GM18951 (cell line): Measurements from ENCODE around the gene LRRC28.

Experiments used
- POLR2A ChIP-seq: IDR thresholded peaks from 4 replicates; pipeline ENCODE4 v1.6.1; 2011; ENCODE audit warnings: mild to moderate bottlenecking; ENCODE audit not compliant: insufficient read length, insufficient read depth; ENCODE audit errors: extremely low read depth
- in situ Hi-C: fragments of 300-500 bp; cut with MboI; formaldehyde crosslinking; loops from one replicate; pipeline ENCODE4 v1.12.0; 2022; ENCODE audit warnings: low sequenced_read_pairs, mixed read lengths, inconsistent platforms; ENCODE audit not compliant: unreplicated experiment

LRRC28 gene

DNA sequence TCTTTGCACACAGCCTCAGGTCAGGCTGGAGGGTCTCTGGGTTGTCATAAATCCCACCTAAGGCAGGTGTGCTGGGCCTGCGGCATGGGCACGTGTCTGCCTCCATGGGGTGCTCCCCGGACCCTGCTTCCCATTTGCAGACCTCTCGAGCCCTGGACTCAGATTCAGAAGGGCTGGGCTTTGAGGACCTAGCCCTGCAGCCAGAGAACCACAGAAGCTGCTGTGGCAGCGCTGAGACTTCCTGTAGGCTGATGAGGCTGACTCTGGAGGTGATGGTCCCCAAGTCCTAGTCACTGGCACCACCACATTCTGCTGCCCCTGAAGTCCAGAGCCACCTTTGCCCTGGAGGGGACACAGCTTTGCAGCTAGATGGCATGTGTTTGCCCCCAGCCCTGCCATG lies 156.4 kb downstream of the LRRC28 start:
- TF ChIP-seq POLR2A: no peak
- in situ Hi-C loops: no loop called here

DNA sequence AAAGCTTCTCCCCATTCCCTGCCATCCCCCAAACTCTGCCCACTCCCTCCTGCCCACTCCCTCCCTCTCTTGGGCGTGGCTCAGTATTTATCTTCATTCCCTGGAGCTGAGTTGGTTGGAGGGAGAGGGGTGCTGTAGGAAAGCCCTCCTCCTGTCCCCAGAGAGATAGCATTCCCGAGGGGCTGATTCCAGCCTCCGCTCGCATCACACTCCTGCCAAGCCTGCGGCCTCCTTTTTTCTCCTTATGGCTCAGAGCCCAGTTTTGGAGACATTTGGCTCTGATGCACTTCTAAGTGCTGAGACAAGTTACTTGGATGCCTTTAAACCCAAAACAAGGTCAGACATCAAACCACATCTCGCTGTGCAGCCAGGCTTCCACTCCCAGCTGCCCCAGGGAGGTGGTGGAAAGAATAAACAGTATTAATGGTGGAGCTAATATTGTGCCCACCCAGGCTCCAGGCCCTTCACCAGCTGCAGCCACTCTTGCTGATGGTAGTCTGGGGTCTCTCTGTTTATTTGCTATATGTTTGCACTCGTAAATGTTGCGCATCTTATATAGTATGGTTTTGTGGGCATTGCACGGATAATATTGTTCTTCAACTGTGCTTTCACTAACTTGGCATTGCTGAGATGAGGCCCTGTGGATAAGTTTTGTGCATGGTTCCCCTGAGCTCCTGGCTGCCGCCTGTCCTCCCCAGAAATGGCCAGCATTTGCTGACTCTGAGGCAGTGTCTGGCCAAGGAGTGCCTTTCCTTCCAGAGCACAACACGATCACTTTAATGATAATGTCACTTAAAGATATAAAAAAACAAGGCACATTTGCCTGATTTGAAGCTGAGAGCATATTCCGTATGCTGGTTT lies 157.2 kb downstream of the LRRC28 start:
- TF ChIP-seq POLR2A: no peak
- in situ Hi-C loops: no loop called here

DNA sequence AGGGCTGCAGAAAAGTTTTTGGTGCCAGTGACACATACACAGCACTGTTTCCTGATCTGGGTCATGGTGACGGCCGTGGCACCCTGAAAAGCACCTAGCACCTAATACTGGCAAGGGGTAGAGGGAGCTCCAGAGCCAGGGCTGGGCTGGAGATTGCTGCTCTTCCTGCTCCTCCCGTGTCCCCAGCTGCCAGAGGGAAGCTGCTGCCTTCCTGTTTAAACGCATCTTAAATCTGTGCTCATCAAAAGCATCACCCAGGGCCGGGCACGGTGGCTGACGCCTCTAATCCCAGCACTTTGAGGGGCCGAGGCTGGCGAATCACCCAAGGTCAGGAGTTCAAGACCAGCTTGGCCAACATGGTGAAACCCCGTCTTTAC lies 157.8 kb downstream of the LRRC28 start:
- in situ Hi-C loops: no loop called here
- TF ChIP-seq POLR2A: no peak

DNA sequence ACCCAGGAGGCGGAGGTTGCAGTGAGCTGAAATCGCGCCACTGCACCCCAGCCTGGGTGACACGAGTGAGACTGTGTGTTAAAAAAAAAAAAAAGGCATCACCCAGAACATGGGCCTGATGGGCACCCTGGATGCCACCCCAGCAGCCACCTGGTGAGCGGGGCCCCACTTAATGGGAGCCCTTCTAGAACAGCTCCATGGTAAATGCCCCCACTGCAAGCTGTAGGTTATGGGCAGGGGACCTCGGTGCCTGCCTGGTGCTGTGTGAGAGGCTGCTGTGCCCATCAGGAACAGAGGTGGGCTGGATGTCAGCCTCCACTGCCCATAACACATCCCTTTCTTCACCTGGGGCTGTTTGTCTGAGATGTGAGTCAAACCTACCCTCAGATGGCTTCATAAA lies 158.3 kb downstream of the LRRC28 start:
- in situ Hi-C loops: no loop called here
- no peak for TF ChIP-seq POLR2A

DNA sequence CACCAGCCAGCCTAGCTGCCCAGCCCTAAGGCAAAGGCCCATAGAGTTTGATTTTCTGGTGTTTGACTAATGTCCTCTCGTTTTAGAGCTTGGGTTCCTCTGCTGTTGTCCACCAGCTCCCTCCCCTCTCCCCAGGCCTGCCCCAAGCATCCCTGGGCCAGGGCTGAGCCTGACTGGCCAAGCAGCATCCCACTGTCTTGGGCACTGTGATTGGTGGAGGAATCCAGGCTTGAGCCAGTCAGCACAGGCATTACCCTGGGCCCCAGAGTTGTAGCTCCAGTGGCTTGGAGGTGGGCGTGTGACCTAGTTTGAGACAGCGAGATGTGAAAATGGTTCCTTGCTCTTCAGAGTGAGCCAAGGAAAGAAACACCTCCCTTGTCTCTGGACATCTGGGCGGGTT lies 159.2 kb downstream of the LRRC28 start:
- TF ChIP-seq POLR2A: no peak
- in situ Hi-C loops: no loop called here

DNA sequence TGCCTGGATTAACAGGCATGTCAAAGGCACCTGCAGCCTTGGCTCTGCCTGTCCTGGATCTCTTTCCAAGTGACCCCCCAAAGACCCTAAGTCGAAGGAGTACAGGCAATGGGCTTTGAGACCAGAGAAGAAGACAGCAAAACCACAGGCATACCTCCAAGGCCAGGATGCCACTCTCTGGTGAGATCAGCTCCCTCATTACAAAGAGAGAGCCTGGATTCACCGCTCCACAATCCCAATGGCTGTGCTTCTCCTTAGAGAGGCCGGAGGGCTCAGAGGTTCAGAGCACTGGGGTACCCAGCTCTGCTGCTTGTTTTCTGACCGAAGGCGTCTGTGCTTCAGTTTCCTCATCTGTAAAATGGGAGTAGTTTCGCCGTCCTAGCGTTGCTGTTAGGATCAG lies 160.0 kb downstream of the LRRC28 start:
- TF ChIP-seq POLR2A: no peak
- in situ Hi-C loops: no loop called here

DNA sequence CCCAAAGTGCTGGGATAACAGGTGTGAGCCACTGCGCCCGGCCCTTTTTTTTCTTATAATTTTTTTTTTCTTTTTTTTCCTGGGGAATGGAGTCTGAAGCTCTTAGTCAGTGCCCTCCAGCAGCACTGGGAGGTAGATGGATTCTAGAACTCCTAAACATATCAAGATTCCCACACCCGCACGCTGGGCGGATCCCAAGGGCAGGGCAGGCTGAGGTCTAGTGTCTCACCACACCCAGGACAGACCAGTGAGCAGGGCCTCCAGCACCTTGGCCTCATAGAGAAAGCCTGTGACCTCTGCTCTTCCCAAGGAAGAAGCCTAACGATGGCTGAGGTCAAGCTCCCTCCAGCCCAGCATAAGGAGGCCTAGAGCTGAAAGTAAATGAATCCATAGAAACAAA lies 160.8 kb downstream of the LRRC28 start:
- in situ Hi-C loops: no loop called here
- TF ChIP-seq POLR2A: no peak

DNA sequence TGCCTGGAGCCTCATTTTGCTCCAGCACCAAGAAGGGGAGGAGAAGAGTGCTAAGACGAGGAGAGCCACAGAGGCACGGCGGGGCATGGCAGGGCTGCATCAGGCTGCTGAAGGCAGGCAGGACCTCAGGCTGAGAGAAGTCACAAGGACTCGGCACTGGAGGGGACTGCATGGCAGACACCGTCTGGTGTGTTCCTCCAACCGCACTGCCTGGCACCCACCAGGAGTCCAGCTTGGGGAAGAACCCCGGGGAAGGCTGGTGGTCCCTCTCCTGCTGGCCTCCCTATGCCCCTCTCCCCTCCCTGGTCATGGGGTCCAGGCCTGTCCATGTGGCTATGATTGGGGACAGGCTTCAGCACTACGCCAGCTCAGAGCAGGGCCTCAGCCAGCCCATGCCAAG lies 161.3 kb downstream of the LRRC28 start:
- TF ChIP-seq POLR2A: no peak
- in situ Hi-C loops: no loop called here

DNA sequence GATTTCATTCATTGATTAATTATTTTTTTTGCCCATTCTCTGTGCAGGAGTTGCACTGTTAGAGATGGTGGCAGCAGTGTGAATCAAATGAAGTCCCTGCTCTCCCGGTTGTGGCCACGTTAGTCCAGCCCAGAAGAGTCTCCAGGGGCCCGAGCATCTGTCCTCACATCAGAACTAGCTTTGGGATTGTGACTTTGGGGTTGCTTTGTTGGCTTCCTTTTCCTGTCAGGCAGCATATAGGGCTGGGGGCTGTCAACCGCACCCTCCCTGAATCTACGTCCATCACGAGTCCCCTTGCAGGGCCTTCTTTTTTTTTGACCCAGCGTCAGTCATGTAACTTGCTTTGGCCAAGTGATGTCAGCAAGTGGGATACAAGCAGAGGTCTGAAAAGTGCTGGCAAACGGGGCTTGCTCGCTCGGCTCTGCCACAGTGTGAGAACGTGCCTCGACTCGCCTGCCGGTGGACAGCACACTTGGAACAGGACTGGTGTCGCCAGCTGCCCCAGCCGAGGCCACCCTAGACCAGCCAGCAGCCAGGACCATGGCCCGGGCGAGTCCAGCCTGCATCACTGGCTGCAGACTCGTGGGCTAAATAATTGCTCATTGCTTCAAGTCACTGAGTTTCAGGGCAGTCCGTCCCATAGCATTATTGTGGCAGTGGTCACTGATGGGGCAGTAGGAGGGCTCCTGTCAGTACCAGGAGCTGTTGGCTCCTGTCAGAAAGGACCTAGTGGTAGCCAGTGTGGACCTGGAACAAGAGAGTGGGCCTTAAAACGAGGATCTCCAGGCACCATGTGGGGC lies 162.9 kb downstream of the LRRC28 start:
- no peak for TF ChIP-seq POLR2A

DNA sequence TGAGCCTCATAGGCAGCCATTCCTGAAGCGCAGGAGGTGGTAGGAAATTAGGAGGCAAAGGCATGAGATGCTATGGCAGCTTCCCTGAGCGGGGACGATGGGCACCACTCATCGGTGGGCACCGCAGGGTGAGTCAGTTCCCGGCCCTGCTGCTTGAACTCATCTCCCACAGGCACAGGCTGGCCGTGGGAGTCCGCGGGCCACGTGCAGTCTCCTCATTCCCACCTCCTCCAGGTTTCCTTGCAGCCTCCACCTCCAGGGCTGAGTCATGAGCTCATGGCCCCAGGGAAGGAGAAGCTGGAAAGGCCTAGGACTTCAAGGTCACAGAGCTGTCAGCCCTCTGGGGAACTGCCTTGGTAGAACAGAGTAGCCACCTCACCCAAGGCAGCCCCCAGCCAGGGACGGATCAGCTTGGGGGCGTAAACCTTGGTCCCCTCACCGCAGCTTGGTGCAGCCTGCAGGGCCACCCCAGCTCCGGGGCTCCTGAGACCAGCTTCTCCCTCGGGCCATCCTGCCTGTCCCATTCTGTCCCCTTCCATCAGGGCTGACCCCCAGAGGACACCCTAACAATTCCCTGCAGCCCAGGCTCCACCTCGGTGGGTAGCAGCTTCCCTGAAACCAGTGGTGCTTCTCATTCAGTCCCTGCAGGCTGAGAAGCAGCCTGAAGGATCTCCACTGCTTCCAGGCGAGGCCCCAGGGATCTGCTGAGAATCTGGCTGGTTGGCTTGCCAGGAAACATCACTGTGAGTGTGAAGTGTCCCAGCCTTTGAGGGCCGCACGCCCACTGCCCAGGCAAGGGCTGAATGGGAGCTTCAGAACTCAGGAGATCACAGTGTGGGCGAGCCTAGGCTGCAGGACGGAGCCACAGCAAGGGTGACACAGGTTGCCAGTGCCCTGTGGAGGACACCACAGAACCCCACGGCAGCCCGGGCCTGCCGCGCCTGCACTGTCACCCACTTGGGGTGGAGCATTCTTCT lies 163.8 kb downstream of the LRRC28 start:
- in situ Hi-C loops: no loop called here
- no peak for TF ChIP-seq POLR2A

More for the DNA sequence above, 162.9 kb downstream of the LRRC28 start:
- in situ Hi-C loops: no loop called here

DNA sequence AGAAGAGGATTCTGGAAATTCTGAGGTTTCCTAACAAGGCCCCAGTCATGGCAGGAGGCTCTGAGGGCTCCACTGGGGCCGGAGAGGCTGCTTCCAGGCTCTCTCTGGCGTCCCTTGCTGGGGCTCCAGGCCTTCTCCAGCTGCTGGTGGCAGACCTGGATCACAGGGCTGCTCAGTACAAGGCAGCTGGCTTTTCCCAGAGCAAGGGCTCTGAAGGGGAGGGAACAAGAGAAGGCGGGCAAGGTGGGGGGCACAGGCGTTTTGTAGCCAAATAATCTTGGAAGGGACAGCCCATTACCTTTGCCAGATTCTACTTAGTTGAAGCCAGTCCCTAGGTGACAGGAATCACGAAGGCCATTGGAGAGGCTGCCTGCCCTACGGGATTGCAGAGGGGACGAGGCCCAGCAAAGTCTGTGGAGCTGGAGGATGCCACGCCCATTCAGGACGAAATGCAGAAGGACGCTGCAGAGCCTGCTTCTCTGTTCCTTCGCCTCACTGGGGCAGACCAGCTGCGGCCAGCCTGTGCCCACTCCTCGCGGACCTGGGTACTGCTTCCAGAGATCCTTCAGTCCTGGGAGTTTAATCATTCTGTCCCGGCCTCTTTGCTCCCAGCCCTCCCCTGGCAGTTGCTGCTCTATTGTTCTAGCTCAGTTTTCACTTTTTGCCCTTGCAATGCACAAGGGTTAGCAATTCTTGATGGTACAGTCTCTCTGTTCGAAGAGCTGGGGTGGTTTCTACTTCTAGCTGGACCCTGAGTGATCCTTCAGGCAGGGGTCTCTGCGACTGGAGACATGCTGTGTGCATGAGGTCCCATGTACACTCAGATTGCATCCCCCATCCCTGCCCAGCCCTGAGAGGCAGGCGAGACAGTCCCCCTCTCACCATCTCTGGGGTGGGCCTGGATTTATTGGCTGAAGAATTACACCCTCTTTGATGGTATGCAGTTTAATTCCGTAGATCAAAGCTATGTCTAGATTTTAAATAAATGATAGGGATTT lies 165.2 kb downstream of the LRRC28 start:
- in situ Hi-C loops: no loop called here
- TF ChIP-seq POLR2A: no peak

DNA sequence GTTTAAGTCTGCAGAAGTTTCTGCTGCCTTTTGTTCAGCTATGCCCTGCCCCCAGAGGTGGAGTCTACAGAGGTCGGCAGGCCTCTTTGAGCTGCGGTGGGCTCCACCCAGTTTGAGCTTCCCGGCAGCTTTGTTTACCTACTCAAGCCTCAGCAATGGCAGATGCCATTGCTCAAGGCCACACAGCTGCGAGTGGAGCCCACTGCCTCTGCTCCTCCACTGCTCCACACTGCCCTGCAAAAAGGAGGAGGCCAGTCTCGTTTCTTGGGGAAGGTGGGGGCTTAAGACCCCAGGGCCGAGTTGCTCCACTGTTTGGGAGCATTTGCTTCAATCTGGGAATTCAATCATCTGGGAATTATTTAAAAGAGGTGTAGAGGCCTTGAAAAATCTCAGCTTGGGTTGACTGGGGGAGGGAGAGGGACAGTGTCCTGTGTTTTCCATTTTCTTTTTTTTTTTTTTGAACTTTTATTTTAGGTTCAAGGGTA lies 169.9 kb downstream of the LRRC28 start:
- TF ChIP-seq POLR2A: no peak
- in situ Hi-C loops: no loop called here

DNA sequence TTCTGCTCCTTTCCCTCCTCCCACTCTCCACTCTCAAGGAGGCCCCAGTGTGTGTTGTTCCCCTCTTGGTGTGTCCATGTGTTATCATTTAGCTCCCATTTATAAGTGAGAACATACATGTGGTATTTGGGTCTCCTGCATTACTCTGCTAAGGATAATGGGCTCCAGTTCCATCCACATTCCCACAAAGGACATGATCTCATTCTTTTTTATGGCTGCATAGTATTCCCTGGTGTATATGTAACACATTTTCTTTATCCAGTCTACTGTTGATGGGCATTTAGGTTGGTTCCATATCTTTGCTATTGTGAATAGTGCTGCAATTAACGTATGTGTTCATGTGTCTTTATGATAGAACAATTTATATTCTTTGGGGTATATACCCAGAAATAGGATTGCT lies 170.5 kb downstream of the LRRC28 start:
- in situ Hi-C loops: no loop called here
- no peak for TF ChIP-seq POLR2A
